HL-60/S4 treated with phorbol 12-myristate 13-acetate at 8.2 ng/mL for 4 days and 3 days (cell line): ENCODE data around the gene SGPP2.
"Not testable (repeated sequence)": the region's sequence is repeated elsewhere in the genome, so short reads cannot be mapped to it uniquely, and the experiment has no call there.

Source experiments
- in situ Hi-C: fragments of 300-500 bp; cut with MboI; formaldehyde crosslinking; loops from 2 replicates; pipeline ENCODE4 v1.15.0; 2022; ENCODE audit warnings: low sequenced_read_pairs

Gene SGPP2

DNA sequence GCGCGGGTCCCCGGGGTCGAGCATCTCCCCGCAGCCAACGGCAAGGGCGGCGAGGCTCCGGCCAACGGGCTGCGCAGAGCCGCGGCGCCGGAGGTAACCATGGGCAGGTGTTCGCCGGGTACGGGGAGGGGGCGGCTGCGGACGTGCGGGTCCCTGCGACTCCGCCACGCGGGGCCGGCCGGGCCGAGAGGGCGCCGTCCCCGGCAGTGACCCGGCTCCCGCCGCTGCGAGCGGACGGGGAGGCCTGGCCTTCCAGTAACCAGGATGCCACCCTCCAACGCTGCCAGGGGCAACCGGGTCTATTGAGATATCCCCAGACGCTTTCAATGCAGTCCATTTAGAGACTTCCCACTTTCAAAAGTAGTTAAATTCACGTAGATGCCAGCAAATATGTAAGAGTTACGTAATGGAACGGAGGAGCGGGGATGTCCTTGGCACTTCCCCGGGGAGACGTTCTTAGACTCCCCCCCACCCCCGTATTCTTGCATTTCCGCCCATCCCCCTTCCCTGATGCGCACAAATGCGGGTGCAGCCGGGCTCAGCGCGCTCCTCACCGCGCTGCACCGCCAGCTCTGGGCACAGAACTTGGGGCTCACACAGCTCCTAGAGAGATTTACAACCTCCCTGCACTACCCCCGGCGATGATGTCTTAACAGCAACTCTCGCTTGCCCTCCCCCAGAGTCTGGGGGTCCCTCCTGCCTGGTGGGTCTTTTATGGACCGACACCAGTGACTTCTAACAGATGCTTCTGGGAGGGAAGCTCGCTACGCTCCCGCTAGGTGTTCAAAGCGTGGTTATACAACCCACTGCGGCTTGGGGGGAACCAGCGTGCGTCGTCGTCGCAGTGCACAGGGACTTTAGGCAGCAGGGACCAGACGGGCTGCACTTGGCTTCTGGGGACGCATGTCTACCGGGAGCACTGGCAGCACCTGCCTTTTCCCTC lies 657 bp downstream of the SGPP2 start:
- in situ Hi-C loops: no loop called here

DNA sequence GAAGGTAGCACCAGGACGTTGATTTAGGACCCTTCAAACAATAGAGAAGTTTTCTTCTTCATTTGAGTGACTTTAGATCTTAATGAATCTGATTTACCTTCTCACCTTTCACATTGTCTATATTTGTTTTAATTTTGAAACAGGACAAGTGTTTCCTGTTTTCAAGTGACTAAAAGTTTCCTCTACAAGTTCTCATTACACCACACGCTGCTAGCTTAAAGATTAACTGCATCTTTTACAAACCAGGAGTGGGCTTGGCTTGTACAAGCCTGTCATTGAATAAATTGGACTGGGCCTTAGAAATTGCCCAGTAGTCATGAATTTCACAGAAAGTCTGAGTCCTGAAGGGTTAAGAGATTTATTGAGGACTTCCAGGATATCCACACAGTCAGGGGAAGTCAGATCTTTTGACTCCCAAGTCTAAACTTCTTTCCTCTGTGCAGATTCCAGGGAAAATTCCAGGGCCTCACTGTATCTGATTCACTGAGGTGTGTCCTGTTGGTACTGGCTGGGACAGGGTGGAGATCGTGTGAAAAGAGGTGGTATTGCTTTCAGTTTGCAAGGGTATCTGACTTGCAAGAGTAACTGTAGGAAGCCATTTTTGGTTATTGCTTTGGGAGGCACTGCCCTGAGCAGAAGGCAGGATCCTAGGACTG lies 3.4 kb downstream of the SGPP2 start:
- in situ Hi-C loops: no loop called here

DNA sequence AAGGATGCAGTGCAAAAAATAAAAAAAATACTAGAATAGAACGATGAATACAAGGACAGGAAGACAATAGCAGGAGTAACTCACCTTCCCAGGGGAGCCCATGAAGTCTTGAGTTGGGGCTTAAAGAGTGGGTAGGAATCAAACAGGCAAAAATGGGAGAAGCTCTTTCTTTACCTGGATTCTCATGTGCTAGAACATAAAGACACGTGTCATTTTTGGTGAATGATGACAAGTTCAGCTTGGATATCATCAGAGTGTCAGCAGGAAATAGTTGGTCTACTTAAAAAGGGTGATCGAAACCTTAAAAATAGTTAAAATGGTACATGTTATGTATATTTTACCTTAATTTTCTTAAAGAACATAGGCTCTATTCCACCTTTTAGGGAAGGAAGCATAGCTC lies 5.7 kb downstream of the SGPP2 start:
- in situ Hi-C loops: no loop called here

DNA sequence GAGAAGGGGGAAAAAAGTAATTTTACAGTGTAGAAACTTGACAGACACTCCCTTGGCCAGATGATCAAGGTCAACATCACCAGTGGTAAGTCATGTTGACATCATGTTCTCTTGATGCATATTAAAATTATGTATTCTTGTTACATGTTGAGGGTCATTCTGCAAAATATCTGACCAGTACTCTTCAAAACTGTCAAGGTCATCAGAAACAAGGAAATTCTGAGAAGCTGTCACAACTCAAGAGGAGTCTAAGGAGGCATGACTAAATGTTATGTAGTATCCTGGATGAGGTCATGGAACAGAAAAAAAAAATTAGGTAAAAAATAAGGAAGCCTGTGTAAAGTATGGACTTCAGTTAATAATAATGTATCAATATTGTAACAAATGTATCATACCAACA lies 6.3 kb downstream of the SGPP2 start:
- in situ Hi-C loops: no loop called here

DNA sequence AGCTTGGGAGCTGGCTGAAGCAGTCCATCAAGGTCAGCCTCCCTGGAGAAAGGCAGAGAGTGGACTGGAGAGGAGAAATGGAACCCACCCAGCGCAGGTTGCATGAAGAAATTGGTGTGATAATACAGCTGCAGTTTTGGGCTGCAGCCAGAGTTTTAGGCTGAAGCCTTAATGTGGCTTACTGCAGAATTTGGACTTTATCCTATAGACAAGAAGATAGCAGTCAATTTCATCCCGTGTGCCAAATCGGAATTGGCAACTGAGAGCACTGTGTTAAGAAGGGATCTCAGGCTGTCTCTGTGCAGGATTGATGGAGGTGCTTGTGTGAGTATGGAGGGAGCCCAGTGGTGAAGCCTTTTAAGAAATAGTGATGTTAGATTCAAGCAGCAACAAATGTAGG lies 7.5 kb downstream of the SGPP2 start:
- in situ Hi-C loops: no loop called here

DNA sequence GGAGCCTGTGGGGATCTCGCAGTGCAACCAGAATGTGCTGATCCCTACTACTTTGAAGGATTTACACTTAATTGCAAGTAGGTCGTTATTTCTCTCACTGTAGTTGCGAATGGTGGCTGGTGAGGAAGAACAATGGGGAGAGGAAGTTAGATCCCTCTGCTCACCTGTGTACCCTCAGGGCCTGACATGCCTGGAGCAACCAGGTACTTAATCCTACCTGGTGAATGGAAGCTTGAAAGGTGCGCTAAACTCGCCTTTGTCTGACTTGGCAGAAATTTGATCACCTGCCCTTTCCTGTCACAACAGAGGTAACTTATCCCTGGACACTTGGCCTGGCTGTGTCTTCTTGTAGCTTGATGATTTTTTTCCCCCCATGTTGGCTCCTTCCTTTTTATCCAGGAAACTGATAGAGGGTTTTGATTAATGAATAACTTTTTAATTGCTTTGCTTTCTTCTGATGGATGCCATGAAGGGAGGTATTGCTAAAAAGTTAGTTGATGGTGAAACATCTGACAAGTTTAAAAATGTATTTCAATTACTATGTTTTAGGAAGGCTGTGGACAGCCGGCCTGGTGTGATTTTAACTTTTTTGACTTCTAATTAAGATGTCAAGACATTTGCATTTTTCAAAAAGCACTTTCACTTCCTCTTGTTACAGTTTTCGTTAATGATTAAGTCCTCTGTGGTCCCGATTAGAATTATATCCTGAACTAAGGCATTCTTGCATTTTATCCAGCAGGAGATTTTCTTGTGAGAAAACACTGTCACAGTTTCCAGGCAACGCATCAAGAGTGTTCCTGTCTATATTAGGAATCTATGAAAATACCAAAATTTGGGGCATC lies 9.2 kb downstream of the SGPP2 start:
- in situ Hi-C loops: no loop called here

DNA sequence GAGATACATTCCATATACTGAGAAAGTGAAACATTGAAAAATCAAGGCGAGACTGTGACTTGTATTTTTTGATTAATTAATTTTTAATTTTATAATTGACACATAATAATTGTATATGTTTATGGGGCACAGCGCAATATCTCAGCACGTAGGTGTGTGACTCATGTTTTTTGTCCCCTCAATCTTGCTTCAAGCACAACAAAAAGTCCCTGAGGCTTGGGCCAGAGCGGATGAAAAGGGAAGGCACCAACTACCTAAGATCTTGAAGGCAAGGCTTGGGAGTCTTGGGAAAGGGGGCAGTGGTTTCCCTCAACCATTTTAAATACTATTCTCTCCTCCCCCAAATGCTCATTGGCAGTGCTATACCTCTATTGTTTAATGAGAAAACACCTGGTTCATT lies 9.9 kb downstream of the SGPP2 start:
- in situ Hi-C loops: no loop called here

DNA sequence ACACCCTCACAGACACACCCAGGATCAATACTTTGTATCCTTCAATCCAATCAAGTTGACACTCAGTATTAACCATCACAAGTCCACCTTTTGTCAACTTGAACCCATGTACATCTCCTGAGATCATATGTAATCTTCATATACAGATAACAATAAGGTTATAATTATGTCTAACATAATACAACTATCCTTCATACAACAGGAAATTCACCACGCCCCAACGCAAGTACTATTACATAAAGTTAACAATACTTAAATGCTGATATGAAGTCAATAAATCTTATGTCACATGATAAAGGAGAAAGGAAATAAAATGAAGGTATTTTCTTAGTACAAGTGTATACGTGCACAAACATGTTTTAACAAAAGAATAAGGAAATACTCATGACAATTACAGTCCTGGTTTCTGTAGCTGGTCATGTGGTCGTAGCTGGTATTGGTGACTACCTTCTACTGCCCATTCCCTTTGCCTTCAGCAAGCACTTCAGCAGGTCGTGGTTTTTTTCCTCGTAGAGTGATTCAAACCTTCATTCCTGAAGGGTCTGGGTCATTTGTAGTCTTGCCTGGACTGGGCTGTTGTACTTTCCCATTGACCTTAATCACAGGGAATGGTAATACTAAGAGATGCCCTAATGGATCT lies 11.2 kb downstream of the SGPP2 start:
- in situ Hi-C loops: not testable (repeated sequence)

DNA sequence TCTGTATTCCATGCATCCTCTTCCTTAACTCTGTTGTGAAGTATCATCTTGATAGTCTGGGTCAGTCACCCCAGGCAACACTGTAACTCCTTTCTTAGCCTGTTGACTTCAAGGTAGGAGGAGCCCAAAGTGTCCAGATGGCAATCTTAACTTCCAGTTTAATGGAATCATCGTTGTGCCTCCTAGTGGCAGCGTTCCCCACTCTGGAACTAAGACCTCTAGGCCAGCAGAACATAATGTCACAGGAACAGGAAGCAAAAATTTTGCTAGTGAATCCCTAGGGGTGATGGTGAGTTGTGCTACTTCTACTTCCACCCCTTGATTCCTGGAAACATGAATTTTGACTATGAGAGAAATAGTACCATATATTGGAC lies 11.7 kb downstream of the SGPP2 start:
- in situ Hi-C loops: no loop called here

DNA sequence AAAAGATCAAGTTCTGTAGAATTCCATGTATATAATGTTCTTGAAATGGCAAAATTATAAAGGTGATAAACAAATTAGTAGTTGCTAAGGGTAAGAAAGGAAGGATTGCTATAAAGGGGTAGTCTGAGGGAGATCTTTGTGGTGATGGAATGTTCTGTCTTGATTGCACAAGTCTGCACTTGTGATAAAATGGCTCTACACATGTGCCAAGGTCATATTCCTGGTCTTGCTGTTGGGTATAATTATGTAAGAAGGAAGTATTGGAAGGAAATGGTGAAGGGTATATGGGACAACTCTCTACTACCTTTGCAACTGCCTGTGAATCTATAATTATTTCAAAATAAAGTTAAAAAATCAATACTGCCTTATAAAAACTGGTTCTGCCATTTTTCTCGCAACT lies 15.3 kb downstream of the SGPP2 start:
- in situ Hi-C loops: no loop called here

DNA sequence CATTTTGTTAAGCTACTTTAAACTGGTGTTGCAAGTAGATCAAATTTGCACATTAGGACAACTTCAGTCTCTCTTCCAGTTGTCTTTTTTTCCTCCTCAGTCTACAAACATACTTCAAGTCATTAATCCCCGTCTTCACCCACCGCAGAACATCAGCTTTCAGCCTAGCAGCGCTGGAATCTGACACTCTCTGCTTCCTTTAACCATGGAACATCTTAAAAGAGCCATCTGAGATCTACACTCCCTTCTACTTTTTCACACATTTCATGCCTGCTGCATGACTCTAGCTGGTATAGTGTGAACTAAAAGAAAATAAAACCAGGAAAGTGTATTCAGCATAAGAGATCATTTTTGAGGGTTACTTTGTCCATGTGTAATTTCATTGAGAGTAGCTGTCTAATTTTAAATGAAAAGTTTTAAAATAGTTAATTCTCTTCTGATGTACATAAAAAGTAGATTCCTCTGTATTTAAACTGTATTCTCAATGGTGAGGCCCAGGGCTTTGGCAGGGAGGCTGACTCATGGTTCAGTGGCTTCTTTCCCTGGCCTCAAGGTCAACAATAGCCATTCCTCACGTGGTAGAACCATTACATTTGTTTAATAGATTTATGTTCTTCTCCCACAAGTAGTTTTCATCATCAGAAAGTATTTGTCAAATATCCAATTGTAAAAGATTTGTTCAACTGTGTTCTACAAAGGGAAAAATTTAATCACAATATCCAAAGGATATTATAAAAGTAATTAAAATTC lies 16.5 kb downstream of the SGPP2 start:
- in situ Hi-C loops: no loop called here

DNA sequence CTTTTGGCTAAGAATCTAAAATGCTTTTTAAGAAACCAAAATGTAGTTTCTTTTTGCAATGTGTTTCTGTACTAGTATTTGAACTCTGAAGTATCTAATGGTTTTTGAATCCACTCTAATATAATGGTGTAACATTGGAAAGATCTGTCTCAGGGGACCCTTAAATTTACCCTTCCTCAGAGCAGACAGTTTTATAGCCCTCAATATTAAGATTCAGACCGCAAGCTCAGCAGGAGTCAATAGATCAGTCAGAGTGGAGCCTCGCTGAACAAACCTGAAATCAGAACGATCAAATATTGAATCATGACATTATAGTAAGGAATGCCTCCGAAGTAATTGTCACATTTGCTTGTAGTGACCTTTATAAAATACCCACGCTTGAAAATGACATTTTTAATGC lies 18.3 kb downstream of the SGPP2 start:
- in situ Hi-C loops: no loop called here

DNA sequence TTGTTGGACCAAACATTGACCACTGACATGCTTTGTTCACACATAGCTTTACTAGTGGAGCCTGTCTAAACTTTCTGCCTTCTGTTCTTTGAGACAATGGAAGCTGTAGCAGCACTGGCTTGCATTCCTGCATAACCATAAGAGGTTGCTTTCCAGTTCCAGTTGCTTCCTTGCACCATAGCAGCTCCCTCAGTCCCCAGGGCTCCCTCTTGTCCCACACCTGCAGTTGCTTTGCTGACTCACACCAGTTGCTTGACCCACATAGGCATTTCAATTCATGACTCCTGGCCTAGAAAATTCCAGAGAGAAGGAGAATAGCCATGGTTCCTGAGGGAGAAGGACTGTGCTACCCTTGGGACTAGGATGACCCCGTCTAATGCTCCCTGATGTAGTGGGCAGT lies 20.9 kb downstream of the SGPP2 start:
- in situ Hi-C loops: no loop called here

DNA sequence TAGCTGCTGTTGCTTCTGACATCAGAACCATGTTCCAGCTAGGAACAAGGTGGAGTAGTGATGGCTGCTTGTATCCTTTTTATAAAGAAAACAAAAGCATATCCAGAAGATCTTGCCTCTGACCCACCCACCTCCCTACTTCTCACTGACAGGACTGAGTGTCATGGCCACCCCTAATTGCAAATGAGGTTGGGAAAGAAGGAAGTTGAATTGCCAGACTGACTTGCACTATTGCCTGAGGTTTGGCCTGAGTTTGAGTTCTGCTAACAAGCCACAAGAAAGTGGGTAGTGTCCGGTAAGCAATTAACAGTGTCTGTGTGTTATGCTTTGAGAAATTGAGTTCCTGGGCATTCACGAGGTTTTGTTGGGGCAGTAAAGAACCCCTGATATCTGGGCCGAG lies 22.8 kb downstream of the SGPP2 start:
- in situ Hi-C loops: no loop called here

DNA sequence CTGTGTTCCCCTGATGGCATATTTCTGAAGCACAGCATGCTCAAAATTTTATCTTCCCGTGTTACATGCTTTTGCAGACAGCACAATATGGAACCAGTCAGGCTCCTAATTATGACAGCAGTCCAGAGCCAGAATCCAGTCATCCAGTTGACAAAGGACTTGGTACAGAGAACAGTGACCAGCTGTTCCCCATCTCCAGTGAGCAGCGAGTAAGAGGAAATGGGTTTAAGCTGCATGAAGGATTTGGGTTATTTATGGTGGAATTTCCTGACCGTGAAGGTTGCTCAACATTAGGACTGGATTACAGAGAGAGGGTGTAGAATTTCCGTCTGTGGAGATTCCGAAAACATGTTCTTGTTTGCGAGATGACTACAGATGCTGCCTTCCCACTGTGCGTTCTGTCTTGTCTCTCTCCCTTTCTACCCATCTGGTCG lies 24.4 kb downstream of the SGPP2 start:
- in situ Hi-C loops: no loop called here

DNA sequence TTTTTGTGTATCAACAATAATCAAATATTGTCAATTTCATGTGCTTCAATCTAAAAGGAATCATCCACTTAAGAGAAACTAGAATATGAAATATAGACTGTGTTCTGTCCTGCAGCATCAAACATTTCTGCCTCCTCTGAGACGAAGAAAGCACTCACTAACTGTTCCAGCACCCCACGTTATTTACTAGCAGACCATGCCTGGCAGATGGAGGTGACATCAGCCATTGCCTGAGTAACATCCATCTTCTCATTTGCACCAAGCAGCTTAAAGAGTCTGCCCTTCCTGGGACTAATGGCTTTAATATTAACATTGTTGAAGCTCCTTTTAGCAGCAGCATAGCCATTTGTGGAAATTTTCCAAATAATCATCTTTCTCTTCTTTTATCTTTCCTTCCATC lies 25.7 kb downstream of the SGPP2 start:
- in situ Hi-C loops: no loop called here

DNA sequence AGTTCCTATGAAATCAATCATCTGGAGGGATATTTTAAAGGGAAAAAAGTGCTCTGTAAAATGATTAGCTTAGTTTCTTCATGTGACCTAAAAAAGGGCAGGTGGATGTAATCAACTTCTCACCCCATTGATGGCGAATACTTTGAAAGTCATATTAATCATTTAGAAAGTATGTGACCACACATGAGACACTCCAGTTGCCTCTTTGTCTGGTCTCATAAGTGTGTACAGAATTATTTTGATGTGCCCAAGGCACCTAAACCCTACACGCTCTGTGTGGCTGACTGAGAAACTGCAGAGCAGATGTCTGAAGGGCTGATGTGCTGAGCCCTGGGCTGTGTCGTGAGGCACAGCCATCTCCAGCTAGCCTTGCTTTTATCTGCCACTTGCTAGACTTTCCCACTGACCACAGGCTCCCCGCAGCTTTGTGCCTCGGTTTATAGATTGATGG lies 26.9 kb downstream of the SGPP2 start:
- in situ Hi-C loops: no loop called here

DNA sequence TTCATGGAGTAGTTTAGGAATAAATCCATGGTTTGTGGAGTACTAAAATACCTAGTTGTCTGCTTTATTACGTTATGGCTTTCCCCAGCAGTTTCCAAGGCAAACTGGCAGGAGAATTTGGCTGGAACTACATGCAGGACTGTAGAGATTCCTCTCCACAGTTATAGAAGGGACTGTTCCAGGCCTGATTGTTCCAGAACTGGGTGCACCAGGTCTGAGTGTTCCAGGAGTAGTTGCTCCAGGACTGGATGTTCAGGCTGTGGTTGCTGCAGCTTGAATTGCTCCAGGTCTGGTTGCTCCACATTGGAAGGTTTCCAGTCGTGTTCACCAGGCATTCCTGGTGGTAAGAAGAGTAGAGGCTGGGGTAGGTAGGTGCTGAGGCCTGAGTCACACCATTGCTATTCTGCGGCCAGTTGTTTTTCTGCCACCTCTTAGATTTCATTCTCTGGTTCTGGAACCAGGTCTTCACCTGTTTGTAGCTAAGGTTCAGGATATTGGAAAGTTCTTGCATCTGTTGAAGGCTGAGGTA lies 28.1 kb downstream of the SGPP2 start:
- in situ Hi-C loops: no loop called here

DNA sequence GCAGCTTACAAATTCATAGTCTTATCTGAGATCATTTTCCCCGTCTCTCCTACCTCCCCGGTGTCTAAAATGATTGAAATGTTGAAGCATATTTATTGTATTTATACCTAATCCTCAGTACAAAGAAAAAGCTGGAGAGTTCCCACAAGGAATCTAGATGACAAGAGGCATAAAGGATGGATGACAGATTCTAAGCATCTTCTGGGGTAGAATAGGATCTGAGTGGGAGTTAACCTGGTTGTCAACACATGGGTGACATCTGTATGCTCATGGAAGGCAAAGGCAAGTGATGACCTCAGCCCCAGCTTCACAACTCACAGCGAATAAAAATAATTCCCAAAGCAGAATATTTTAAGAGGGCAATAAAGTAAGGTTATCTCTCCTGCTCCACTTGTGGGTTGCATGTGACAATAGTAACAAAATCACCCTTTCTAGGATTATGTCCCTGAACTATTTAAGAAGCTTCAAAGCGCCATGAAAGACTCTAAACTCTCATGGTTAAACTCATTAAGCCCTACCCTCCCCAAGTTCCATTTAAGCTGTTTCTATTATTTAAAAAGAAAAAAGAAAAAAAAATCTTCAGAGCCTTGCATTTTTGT lies 32.2 kb downstream of the SGPP2 start:
- in situ Hi-C loops: no loop called here

DNA sequence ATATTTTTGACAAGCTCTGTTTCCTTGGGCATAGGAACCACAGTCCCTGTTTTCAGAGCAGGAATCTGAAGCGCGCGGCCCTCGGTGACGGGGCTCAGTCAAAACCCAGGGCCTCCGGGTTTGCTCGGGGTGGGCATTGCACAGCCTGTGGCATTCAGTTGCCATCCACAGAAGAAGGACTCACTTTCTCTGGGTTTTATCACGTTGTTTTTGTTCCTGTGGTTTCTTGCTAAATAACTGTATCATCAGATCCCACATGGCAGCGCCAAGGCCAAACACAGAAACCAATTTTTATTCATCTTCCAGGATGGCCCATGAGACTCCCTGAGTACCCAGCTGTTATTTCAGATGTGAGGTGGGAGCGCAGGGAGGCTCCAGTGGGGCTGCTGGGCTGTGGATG lies 35.6 kb downstream of the SGPP2 start:
- in situ Hi-C loops: no loop called here
